ENCODE results near the gene TAF10. TPM values are rescaled to one million over a fixed set of nuclear protein-coding genes. Genes with fewer than 3 reads are reported as not detected.

The TAF10 gene
- total RNA-seq, 1 experiment from 2014 or later, result 387 TPM

- Histone ChIP-seq H3K36me3 (ENCODE audit: control insufficient read depth, insufficient read depth, low read length) (no peaks in the 10 kb centered on the region), H3K4me3 (ENCODE audit: low read depth in 2 of 2, low read length in 2 of 2) (no peak overlapping the region), H3K27ac (ENCODE audit: low read length) (no peak overlapping the region), H3K4me1 (ENCODE audit: control insufficient read depth, insufficient read depth, low read length) (no peaks in the 10 kb centered on the region), H3K27me3 (ENCODE audit: control insufficient read depth, insufficient read depth, low read length) (no peaks in the 10 kb centered on the region), H3K9me3 (ENCODE audit: control insufficient read depth, insufficient read depth, low read depth, low read length) (no peaks in the 10 kb centered on the region; the same call in 1 of the 2 replicates)
- ATAC-seq (no peak), DNase-seq (ENCODE audit: low read depth, low spot score) (no peak)
- ChIA-PET CTCF (no interaction called here), POLR2A (no interaction called here)
- in situ Hi-C loops (cut with HindIII; ENCODE audit: low pct_unique_long_range_greater_than_20kb, low sequenced_read_pairs), result no loop called here
- TF ChIP-seq POLR2AphosphoS5 (IDR thresholded peaks at IDR 0.05; ENCODE audit: low read depth, low read length) (no peak), TCF7L2 (IDR thresholded peaks at IDR 0.05; ENCODE audit: low read depth, low read length) (no peak), SIN3A (IDR thresholded peaks at IDR 0.05; ENCODE audit: borderline replicate concordance, insufficient read depth, low read depth, low read length) (no peak), CTCF (IDR thresholded peaks at IDR 0.05) (no peak)
- TF ChIP-seq, protein P1, sequence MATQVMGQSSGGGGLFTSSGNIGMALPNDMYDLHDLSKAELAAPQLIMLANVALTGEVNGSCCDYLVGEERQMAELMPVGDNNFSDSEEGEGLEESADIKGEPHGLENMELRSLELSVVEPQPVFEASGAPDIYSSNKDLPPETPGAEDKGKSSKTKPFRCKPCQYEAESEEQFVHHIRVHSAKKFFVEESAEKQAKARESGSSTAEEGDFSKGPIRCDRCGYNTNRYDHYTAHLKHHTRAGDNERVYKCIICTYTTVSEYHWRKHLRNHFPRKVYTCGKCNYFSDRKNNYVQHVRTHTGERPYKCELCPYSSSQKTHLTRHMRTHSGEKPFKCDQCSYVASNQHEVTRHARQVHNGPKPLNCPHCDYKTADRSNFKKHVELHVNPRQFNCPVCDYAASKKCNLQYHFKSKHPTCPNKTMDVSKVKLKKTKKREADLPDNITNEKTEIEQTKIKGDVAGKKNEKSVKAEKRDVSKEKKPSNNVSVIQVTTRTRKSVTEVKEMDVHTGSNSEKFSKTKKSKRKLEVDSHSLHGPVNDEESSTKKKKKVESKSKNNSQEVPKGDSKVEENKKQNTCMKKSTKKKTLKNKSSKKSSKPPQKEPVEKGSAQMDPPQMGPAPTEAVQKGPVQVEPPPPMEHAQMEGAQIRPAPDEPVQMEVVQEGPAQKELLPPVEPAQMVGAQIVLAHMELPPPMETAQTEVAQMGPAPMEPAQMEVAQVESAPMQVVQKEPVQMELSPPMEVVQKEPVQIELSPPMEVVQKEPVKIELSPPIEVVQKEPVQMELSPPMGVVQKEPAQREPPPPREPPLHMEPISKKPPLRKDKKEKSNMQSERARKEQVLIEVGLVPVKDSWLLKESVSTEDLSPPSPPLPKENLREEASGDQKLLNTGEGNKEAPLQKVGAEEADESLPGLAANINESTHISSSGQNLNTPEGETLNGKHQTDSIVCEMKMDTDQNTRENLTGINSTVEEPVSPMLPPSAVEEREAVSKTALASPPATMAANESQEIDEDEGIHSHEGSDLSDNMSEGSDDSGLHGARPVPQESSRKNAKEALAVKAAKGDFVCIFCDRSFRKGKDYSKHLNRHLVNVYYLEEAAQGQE (IDR thresholded peaks at IDR 0.05; ENCODE audit: insufficient read depth in 1 of 2, low read depth in 2 of 2, low read length in 1 of 2), result no peak
- BruUV-seq (replicated peaks), result no TSS peak
- intact Hi-C loops (cut with micrococcal nuclease; ENCODE audit: unreplicated experiment), result no loop called here
Observed at GRCh38 chr11:6584528-6584927, 27.5 kb downstream of the TAF10 start.

GRCh38 chr11:6583584-6583983 lies 28.4 kb downstream of the TAF10 start:
- TF ChIP-seq TCF7L2 (IDR thresholded peaks at IDR 0.05; ENCODE audit: low read depth, low read length) (no peak), SIN3A (IDR thresholded peaks at IDR 0.05; ENCODE audit: borderline replicate concordance, insufficient read depth, low read depth, low read length) (no peak), POLR2AphosphoS5 (IDR thresholded peaks at IDR 0.05; ENCODE audit: low read depth, low read length) (no peak), CTCF (IDR thresholded peaks at IDR 0.05) (no peak)
- TF ChIP-seq, protein P1 (IDR thresholded peaks at IDR 0.05; ENCODE audit: insufficient read depth in 1 of 2, low read depth in 2 of 2, low read length in 1 of 2), result no peak
- intact Hi-C loops (cut with micrococcal nuclease; ENCODE audit: unreplicated experiment), result no loop called here
- in situ Hi-C loops (cut with HindIII; ENCODE audit: low pct_unique_long_range_greater_than_20kb, low sequenced_read_pairs), result no loop called here
- H3K9me3 ChIP-seq (ENCODE audit: control insufficient read depth, insufficient read depth, low read depth, low read length), result no peaks in the 10 kb centered on the region; the same call in 1 of the 2 replicates
- H3K27me3 ChIP-seq (ENCODE audit: control insufficient read depth, insufficient read depth, low read length), result no peaks in the 10 kb centered on the region
- no peaks in the 10 kb centered on the region for H3K4me1 ChIP-seq (ENCODE audit: control insufficient read depth, insufficient read depth, low read length)
- CTCF ChIA-PET, result no interaction called here
- no peak overlapping the region for H3K27ac ChIP-seq (ENCODE audit: low read length)
- BruUV-seq (replicated peaks), result no TSS peak
- no peak for DNase-seq (ENCODE audit: low read depth, low spot score)
- no peak for ATAC-seq
- H3K36me3 ChIP-seq (ENCODE audit: control insufficient read depth, insufficient read depth, low read length), result no peaks in the 10 kb centered on the region
- no peak overlapping the region for H3K4me3 ChIP-seq (ENCODE audit: low read depth in 2 of 2, low read length in 2 of 2)
- POLR2A ChIA-PET, result no interaction called here
